GM12878 (cell line): ENCODE measurements around the gene CETP. TPM values are rescaled to one million over a fixed set of nuclear protein-coding genes. Genes with fewer than 3 reads are reported as not detected.

Source experiments
- ATAC-seq: fragments of 200-7000 bp; cut with Tn5 transposase; 3 replicates; pipeline ENCODE4 v1.9.1; 2020; ENCODE audit warnings: mild to moderate bottlenecking, moderate library complexity
- BruUV-seq: library from RNA; stranded (reverse); fragments of 400-500 nt; replicated peaks from 2 replicates; lab custom pipeline; 2021; lab: Mats Ljungman, UMichigan
- CTCF ChIA-PET: fragments of 300-600 bp; sonication (Branson Sonifier 250); formaldehyde crosslinking; extraction: SDS; loops from one replicate; lab custom pipeline; 2021; ENCODE audit warnings: inconsistent platforms; lab: Yijun Ruan, JAX
- POLR2A ChIA-PET: fragments of 350-600 bp; formaldehyde crosslinking; extraction: SDS; loops from one replicate; lab custom pipeline; 2021; ENCODE audit warnings: inconsistent platforms; lab: Charles Lee
- RAD21 ChIA-PET: fragments of 300-600 bp; sonication (Branson Sonifier 250); formaldehyde crosslinking; loops from one replicate; lab custom pipeline; 2023; ENCODE audit warnings: antibody characterized with exemption; ENCODE audit not compliant: unreplicated experiment; lab: Charles Lee
- SMC1A ChIA-PET: fragments of 300-600 bp; sonication (Branson Sonifier 250); formaldehyde crosslinking; loops from one replicate; lab custom pipeline; 2023; ENCODE audit not compliant: unreplicated experiment, uncharacterized antibody; lab: Charles Lee
- DNase-seq: peaks from one replicate; pipeline ENCODE4 v3.0.0-alpha.2; 2011; ENCODE audit warnings: low read depth, low spot score
- FAIRE-seq: peaks from 3 replicates; lab custom pipeline; 2011; peaks lifted over from hg19 to GRCh38; lab: Jason Lieb, UNC
- H2AFZ ChIP-seq: 2 replicates; pipeline ENCODE4 v1.6.0; 2011; ENCODE audit warnings: low read depth, low read length, control low read depth; ENCODE audit not compliant: control insufficient read depth
- H3K27ac ChIP-seq: 2 replicates; pipeline ENCODE4 v1.5.1; 2011; ENCODE audit warnings: control low read depth; ENCODE audit not compliant: control insufficient read depth, insufficient read depth
- H3K27me3 ChIP-seq, 2 experiments: replicated peaks in 1 of 2; 2 replicates each; pipeline versions ENCODE4 v1.6.0 to v1.6.1; 2011; ENCODE audit warnings: low read length in 1 of 2; ENCODE audit not compliant: control insufficient read depth in 2 of 2, insufficient read depth in 2 of 2
- H3K36me3 ChIP-seq, 2 experiments: 2 replicates each; pipeline ENCODE4 v1.5.1; 2011; ENCODE audit warnings: low read length in 1 of 2; ENCODE audit not compliant: control insufficient read depth in 2 of 2, insufficient read depth in 2 of 2
- H3K4me1 ChIP-seq: 2 replicates; pipeline ENCODE4 v1.6.1; 2011; ENCODE audit warnings: mild to moderate bottlenecking, low read length, moderate library complexity, mixed read lengths; ENCODE audit not compliant: control insufficient read depth, insufficient read depth
- H3K4me2 ChIP-seq: 2 replicates; pipeline ENCODE4 v1.6.0; 2011; ENCODE audit warnings: control low read depth; ENCODE audit not compliant: control insufficient read depth, insufficient read depth
- H3K4me3 ChIP-seq: fragments of 200-600 bp; sonication (generic); 2 replicates; pipeline ENCODE4 v1.5.1; 2016
- H3K79me2 ChIP-seq: 2 replicates; pipeline ENCODE4 v1.6.0; 2011; ENCODE audit warnings: low read length; ENCODE audit not compliant: control insufficient read depth, insufficient read depth
- H3K9ac ChIP-seq: 2 replicates; pipeline ENCODE4 v1.8.0; 2011; ENCODE audit warnings: low read length, control low read depth, mixed read lengths; ENCODE audit not compliant: control insufficient read depth, insufficient read depth
- H3K9me3 ChIP-seq: replicated peaks from 3 replicates; pipeline ENCODE4 v1.5.1; 2011; ENCODE audit warnings: mild to moderate bottlenecking, low read length; ENCODE audit not compliant: control insufficient read depth, insufficient read depth
- H4K20me1 ChIP-seq: 2 replicates; pipeline ENCODE4 v1.6.0; 2011; ENCODE audit not compliant: control insufficient read depth, insufficient read depth
- BMI1 ChIP-seq: fragments of 450-650 bp; IDR thresholded peaks from 2 replicates; pipeline ENCODE4 v1.6.1; 2016; ENCODE audit warnings: mild to moderate bottlenecking, moderate library complexity, borderline replicate concordance
- LARP7 ChIP-seq: fragments of 450-650 bp; IDR thresholded peaks from 2 replicates; pipeline ENCODE4 v1.6.1; 2017; ENCODE audit warnings: mild to moderate bottlenecking
- MYC ChIP-seq: IDR thresholded peaks from 2 replicates; pipeline ENCODE4 v1.6.1; 2011; ENCODE audit warnings: mild to moderate bottlenecking, low read length, moderate library complexity, inconsistent platforms; ENCODE audit not compliant: insufficient read depth, insufficient replicate concordance, insufficient read length, severe bottlenecking
- NFIC ChIP-seq: IDR thresholded peaks from 2 replicates; pipeline ENCODE4 v1.6.1; 2012; ENCODE audit warnings: low read depth, mild to moderate bottlenecking, inconsistent platforms, low read length, moderate library complexity
- RFX5 ChIP-seq: IDR thresholded peaks from 2 replicates; pipeline ENCODE4 v1.6.1; 2011; ENCODE audit warnings: low read depth, low read length, improper control_type of control experiment
- TARDBP ChIP-seq: IDR thresholded peaks from 2 replicates; pipeline ENCODE4 v1.6.1; 2016; ENCODE audit warnings: borderline replicate concordance
- TCF7 ChIP-seq: IDR thresholded peaks from 2 replicates; pipeline ENCODE4 v1.6.1; 2014; ENCODE audit warnings: antibody characterized with exemption, borderline replicate concordance
- ZNF622 ChIP-seq: fragments of 450-650 bp; IDR thresholded peaks from 2 replicates; pipeline ENCODE4 v1.6.1; 2017; ENCODE audit warnings: mild to moderate bottlenecking, inconsistent platforms
- WGBS: methylation state at CpG from one replicate; pipeline ENCODE4 v1.1.6; 2016; ENCODE audit warnings: low lambda C conversion rate; ENCODE audit not compliant: insufficient replicate concordance, insufficient coverage; ENCODE audit errors: missing lambda C conversion rate; 5-methylcytosine and 5-hydroxymethylcytosine counted together
- in situ Hi-C: fragments of 300-500 bp; cut with MboI; formaldehyde crosslinking; loops from 9 replicates; pipeline ENCODE4 v1.14.3; 2018; ENCODE audit warnings: mixed read lengths
- intact Hi-C: fragments of 100-400 bp; cut with micrococcal nuclease; formaldehyde crosslinking; loops from one replicate; pipeline ENCODE4 v1.14.2; 2022; ENCODE audit not compliant: unreplicated experiment
- polyA plus RNA-seq, 11 experiments: library from polyadenylated mRNA; depleted of rRNA in 4 of 11; unstranded in 6 of 11; stranded (reverse) in 5 of 11; fragments of >200 nt; fragmentation: Nextera tagmentation in 4 of 11; fragmentation: Illumina TruSeq in 1 of 11; extraction: Ambion mirVana in 4 of 11; extraction: Trizol in 1 of 11; gene quantifications; 1 replicate in 1 of 11; 2 replicates in 10 of 11; pipeline versions ENCODE4 v1.2.1 to v1.2.3, GENCODE V29; 2011 to 2016; ENCODE audit warnings: inconsistent platforms in 2 of 11, missing spikeins in 2 of 11, low read depth in 1 of 11
- total RNA-seq, 4 experiments: library from RNA; depleted of rRNA in 3 of 4; stranded (reverse); fragments of >200 nt in 3 of 4; fragmentation: Illumina TruSeq in 1 of 4; extraction: Trizol in 1 of 4; gene quantifications; 2 replicates each; pipeline versions ENCODE4 v1.2.1 to v1.2.3, GENCODE V29; 2013 to 2021

CETP gene
- total and polyA plus RNA-seq, 10 of the 15 experiments (the other 5 are each of a cell fraction or from before 2014, with no cell fraction given): 1.2 to 6.4 (median 2.1) TPM

GRCh38 chr16:56950051-56950450 is 11.7 kb upstream of the CETP start:
- ATAC-seq: no peak
- no peak overlapping the region for H3K4me2 ChIP-seq
- BruUV-seq: no TSS peak

DNA sequence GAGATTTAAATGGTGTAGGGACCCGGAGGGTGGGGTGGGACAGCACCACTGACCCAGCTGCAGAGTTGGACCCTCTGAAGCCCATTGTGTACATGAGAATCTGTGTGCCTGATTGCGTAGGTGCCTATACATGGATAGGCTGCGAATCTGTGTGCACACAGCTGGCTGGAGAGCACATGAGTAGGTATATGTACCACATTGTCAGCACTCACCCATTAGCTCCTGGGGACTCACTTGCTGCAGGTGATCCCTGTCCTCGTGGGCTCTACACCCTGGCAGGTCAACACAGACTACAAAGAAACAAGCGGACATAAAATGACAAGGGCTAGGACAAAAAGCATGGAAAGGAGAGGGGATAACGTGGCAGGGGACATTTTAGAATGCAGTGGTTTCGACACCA is 11.3 kb upstream of the CETP start:
- TF ChIP-seq BMI1: no peak
- no peak for TF ChIP-seq TCF7
- no peak for TF ChIP-seq MYC
- TF ChIP-seq RFX5: no peak
- Histone ChIP-seq H4K20me1 (no peaks in the 10 kb centered on the region), H3K27ac (no peak overlapping the region), H3K27me3 (no peaks in the 10 kb centered on the region), H3K9ac (no peak overlapping the region), H3K79me2 (no peaks in the 10 kb centered on the region), H2AFZ (peak overlapping the region; percentile 12; the same call in 1 of the 2 replicates), H3K4me1 (peaks cover 18% of the 10 kb centered on the region), H3K4me2 (peak overlapping the region; percentile 34), H3K36me3 (no peaks in the 10 kb centered on the region), H3K4me3 (no peak overlapping the region), H3K9me3 (no peaks in the 10 kb centered on the region)
- no peak for ATAC-seq
- ChIA-PET CTCF (interaction anchor here (0.7 to 6.3 kb wide), 23 partner anchors 9 to 158 kb away, joined by 3 to 247 read pairs (median 6); partner anchors contain the start of genes CETP and SLC12A3), POLR2A (interaction anchor here (1.3 to 2.7 kb wide), 6 partner anchors 8 to 85 kb away, joined by 3 to 19 read pairs (median 7); no protein-coding TSS in a partner anchor), SMC1A (interaction anchor here (1.1 to 5.6 kb wide), 17 partner anchors 10 to 157 kb away, joined by 3 to 86 read pairs (median 6); partner anchors contain the start of gene SLC12A3), RAD21 (interaction anchor here (0.7 to 6.8 kb wide), 20 partner anchors 9 to 249 kb away, joined by 3 to 126 read pairs (median 4); partner anchors contain the start of genes HERPUD1 and SLC12A3)
- intact Hi-C loops: no loop called here
- no peak for FAIRE-seq
- BruUV-seq: no TSS peak
- WGBS: 77% methylated on average over 7 of the region's 7 CpGs
- in situ Hi-C loops: loop anchor here (5.0 kb wide), 1 partner anchor 83 kb away; the partner anchor contains the start of gene SLC12A3
- no peak for DNase-seq

More at GRCh38 chr16:56950051-56950450, 11.7 kb upstream of the CETP start:
- CTCF ChIA-PET: interaction anchor here (0.9 to 6.3 kb wide), 15 partner anchors 8 to 157 kb away, joined by 3 to 247 read pairs (median 6); partner anchors contain the start of genes CETP and SLC12A3
- FAIRE-seq: no peak
- TF ChIP-seq TARDBP: no peak
- no peak for TF ChIP-seq LARP7
- no peak for TF ChIP-seq ZNF622
- no peak for TF ChIP-seq NFIC
- TF ChIP-seq, all 136 proteins: peak for 0
- Histone ChIP-seq H4K20me1 (no peaks in the 10 kb centered on the region), H3K4me3 (no peak overlapping the region), H3K9ac (no peak overlapping the region), H3K9me3 (no peaks in the 10 kb centered on the region), H3K36me3 (peaks cover 0 to 3% of the 10 kb centered on the region in 2 experiments; a peak in 2 of 4 replicates), H3K79me2 (no peaks in the 10 kb centered on the region), H3K27me3 (no peaks in the 10 kb centered on the region), H3K27ac (no peak overlapping the region), H3K4me1 (peaks cover 21% of the 10 kb centered on the region), H2AFZ (no peak overlapping the region)
- POLR2A ChIA-PET: interaction anchor here (0.5 to 2.7 kb wide), 7 partner anchors 13 to 172 kb away, joined by 3 to 19 read pairs (median 6); no protein-coding TSS in a partner anchor
- no peak for DNase-seq
- RAD21 ChIA-PET: interaction anchor here (1.0 to 6.8 kb wide), 10 partner anchors 9 to 217 kb away, joined by 3 to 126 read pairs (median 7); partner anchors contain the start of genes HERPUD1 and SLC12A3
- WGBS: 85% methylated on average over 4 of the region's 4 CpGs
- SMC1A ChIA-PET: interaction anchor here (1.1 to 5.6 kb wide), 16 partner anchors 10 to 157 kb away, joined by 3 to 86 read pairs (median 6); partner anchors contain the start of gene SLC12A3
- intact Hi-C loops: no loop called here
- in situ Hi-C loops: loop anchor here (5.0 kb wide), 1 partner anchor 83 kb away; the partner anchor contains the start of gene SLC12A3
